ENCODE measurements around the gene RPS19BP1.
A peak's percentile ranks its signal among the peaks of the same experiment; 100 is the strongest.

RPS19BP1 gene

DNA sequence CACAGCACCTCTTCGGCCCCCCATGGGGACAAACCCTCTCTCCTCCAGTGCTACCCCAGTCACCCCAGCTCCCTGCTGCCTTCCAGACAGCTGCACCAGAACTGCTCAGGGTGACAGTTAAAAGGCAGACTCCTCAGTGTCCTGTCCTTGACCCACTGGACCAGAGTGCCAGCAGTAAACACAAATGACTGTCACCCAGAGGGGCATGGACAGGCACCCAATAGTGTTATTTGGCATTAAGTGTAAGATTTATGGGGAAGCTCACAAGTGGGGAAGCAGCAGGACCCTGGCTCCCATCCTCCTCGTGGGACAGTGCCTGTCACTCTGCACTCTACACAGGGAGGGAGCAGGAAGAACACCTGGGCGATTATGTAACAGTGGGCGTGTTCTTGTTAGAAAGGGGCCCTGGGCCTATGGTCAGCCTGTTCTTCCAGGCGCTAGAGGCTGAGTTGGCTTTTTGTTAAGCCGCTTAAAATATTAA, 5.0 kb downstream of the RPS19BP1 start:
- Histone ChIP-seq H3K36me3 (ENCODE audit: control insufficient read depth in 1 of 2, insufficient read depth in 2 of 2, low read length in 2 of 2) (peaks cover 38 to 48% of the 10 kb centered on the region in 2 experiments), H3K79me1 (ENCODE audit: low read length) (peaks cover 8% of the 10 kb centered on the region), H2AFZ (ENCODE audit: insufficient read depth, low read length, poor library complexity) (no peak overlapping the region), H2AK5ac (ENCODE audit: low read length) (no peak overlapping the region), H3K23ac (ENCODE audit: low read length) (no peak overlapping the region), H3K4me1 (ENCODE audit: control insufficient read depth in 1 of 2, insufficient read depth in 2 of 2, low read length in 2 of 2) (peaks cover 9 to 32% of the 10 kb centered on the region in 2 experiments), H2BK120ac (ENCODE audit: insufficient read depth, low read length, poor library complexity) (no peak overlapping the region), H3K27ac (ENCODE audit: low read depth, low read length) (peak overlapping the region; percentile 30), H3K4me3 (ENCODE audit: low read depth, low read length) (no peak overlapping the region), H4K91ac (ENCODE audit: low read depth, low read length) (no peak overlapping the region), H4K12ac (ENCODE audit: low read depth, low read length) (no peak overlapping the region), H3K18ac (ENCODE audit: low read length) (no peak overlapping the region), H3K27me3 (ENCODE audit: insufficient read depth, low read length) (no peaks in the 10 kb centered on the region), H3K14ac (ENCODE audit: low read length) (no peak overlapping the region), H4K8ac (ENCODE audit: low read depth, low read length) (no peak overlapping the region), H3K4me2 (ENCODE audit: low read length) (no peak overlapping the region), H3K9ac (ENCODE audit: low read length) (no peak overlapping the region), H2BK5ac (ENCODE audit: low read depth, low read length, poor library complexity) (no peak overlapping the region), H3K79me2 (ENCODE audit: control insufficient read depth, insufficient read depth, low read length, poor library complexity) (peaks cover 11% of the 10 kb centered on the region), H3K4ac (ENCODE audit: low read depth, low read length) (no peak overlapping the region), H2BK12ac (ENCODE audit: low read length) (no peak overlapping the region), H3K9me3 (ENCODE audit: insufficient read depth, low read depth, low read length) (no peaks in the 10 kb centered on the region)
- peak; percentile 85 to 93 for DNase-seq
- no CpG with 5 or more reads among the region's 6 CpGs for WGBS (ENCODE audit: extremely low coverage, insufficient coverage, insufficient read length)

DNA sequence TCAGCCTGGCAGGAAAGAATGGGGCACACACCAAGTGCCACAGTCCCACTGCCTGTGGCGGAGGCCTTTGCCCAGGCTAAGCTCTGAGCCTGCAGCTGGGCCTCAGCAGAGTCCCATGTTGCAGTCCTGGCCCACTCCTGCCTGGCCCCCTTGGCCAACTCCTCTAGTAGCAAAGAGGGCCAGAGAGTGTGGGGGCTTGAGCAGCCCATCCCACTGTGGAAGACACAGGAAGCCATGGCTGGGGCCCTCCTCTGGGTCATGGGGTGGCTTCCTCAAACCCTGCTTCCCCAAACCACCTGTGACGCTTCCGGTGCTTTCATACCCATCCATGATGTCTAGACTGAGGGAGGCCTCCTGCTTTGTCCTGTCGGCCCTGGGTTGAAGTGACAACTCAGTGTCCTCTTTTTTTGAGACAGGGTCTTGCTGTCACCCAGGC, 5.8 kb downstream of the RPS19BP1 start:
- Histone ChIP-seq H4K12ac (ENCODE audit: low read depth, low read length) (no peak overlapping the region), H2BK120ac (ENCODE audit: insufficient read depth, low read length, poor library complexity) (no peak overlapping the region), H3K79me1 (ENCODE audit: low read length) (peaks cover 2% of the 10 kb centered on the region), H4K8ac (ENCODE audit: low read depth, low read length) (no peak overlapping the region), H3K4me2 (ENCODE audit: low read length) (no peak overlapping the region), H3K4ac (ENCODE audit: low read depth, low read length) (no peak overlapping the region), H2BK5ac (ENCODE audit: low read depth, low read length, poor library complexity) (no peak overlapping the region), H3K14ac (ENCODE audit: low read length) (no peak overlapping the region), H2BK12ac (ENCODE audit: low read length) (no peak overlapping the region), H3K9me3 (ENCODE audit: insufficient read depth, low read depth, low read length) (no peaks in the 10 kb centered on the region), H3K79me2 (ENCODE audit: control insufficient read depth, insufficient read depth, low read length, poor library complexity) (peaks cover 5% of the 10 kb centered on the region), H3K18ac (ENCODE audit: low read length) (no peak overlapping the region), H4K91ac (ENCODE audit: low read depth, low read length) (no peak overlapping the region), H3K9ac (ENCODE audit: low read length) (no peak overlapping the region), H3K4me1 (ENCODE audit: control insufficient read depth in 1 of 2, insufficient read depth in 2 of 2, low read length in 2 of 2) (peaks cover 11 to 29% of the 10 kb centered on the region in 2 experiments), H3K23ac (ENCODE audit: low read length) (no peak overlapping the region), H3K4me3 (ENCODE audit: low read depth, low read length) (no peak overlapping the region), H2AK5ac (ENCODE audit: low read length) (no peak overlapping the region), H3K36me3 (ENCODE audit: control insufficient read depth in 1 of 2, insufficient read depth in 2 of 2, low read length in 2 of 2) (peaks cover 44 to 55% of the 10 kb centered on the region in 2 experiments), H3K27ac (ENCODE audit: low read depth, low read length) (peak overlapping the region; percentile 26), H2AFZ (ENCODE audit: insufficient read depth, low read length, poor library complexity) (no peak overlapping the region), H3K27me3 (ENCODE audit: insufficient read depth, low read length) (no peaks in the 10 kb centered on the region)
- peak in 1 of 2 donors; percentile 55 for DNase-seq
- no CpG with 5 or more reads among the region's 4 CpGs for WGBS (ENCODE audit: extremely low coverage, insufficient coverage, insufficient read length)

DNA sequence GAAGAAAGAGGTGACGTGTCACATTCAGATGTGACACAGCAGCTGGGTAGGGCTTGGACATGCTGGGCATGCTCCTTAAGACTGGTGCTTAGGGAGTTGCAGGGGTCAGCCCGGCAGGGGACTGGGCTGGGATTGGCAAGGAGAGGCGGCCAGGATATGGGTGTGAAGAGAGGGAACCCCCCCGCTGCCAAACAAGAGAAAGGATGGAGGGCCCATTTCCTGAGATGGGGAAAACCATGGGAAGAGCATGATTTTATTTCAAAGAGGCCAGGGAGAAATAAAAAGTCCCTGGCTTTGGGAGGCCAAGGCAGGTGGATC, 6.9 kb downstream of the RPS19BP1 start:
- Histone ChIP-seq H3K23ac (ENCODE audit: low read length) (no peak overlapping the region), H3K9ac (ENCODE audit: low read length) (no peak overlapping the region), H2BK5ac (ENCODE audit: low read depth, low read length, poor library complexity) (no peak overlapping the region), H2BK120ac (ENCODE audit: insufficient read depth, low read length, poor library complexity) (no peak overlapping the region), H3K18ac (ENCODE audit: low read length) (no peak overlapping the region), H3K36me3 (ENCODE audit: control insufficient read depth in 1 of 2, insufficient read depth in 2 of 2, low read length in 2 of 2) (peaks cover 46 to 60% of the 10 kb centered on the region in 2 experiments), H3K4me2 (ENCODE audit: low read length) (no peak overlapping the region), H4K91ac (ENCODE audit: low read depth, low read length) (no peak overlapping the region), H3K4me1 (ENCODE audit: control insufficient read depth in 1 of 2, insufficient read depth in 2 of 2, low read length in 2 of 2) (peaks cover 12 to 27% of the 10 kb centered on the region in 2 experiments), H3K14ac (ENCODE audit: low read length) (no peak overlapping the region), H3K27ac (ENCODE audit: low read depth, low read length) (no peak overlapping the region), H4K8ac (ENCODE audit: low read depth, low read length) (no peak overlapping the region), H3K79me2 (ENCODE audit: control insufficient read depth, insufficient read depth, low read length, poor library complexity) (peaks cover 13% of the 10 kb centered on the region), H2AFZ (ENCODE audit: insufficient read depth, low read length, poor library complexity) (no peak overlapping the region), H3K27me3 (ENCODE audit: insufficient read depth, low read length) (no peaks in the 10 kb centered on the region), H3K4me3 (ENCODE audit: low read depth, low read length) (no peak overlapping the region), H3K9me3 (ENCODE audit: insufficient read depth, low read depth, low read length) (no peaks in the 10 kb centered on the region), H2AK5ac (ENCODE audit: low read length) (no peak overlapping the region), H3K79me1 (ENCODE audit: low read length) (peaks cover 5% of the 10 kb centered on the region), H4K12ac (ENCODE audit: low read depth, low read length) (no peak overlapping the region), H2BK12ac (ENCODE audit: low read length) (no peak overlapping the region), H3K4ac (ENCODE audit: low read depth, low read length) (no peak overlapping the region)
- no peak for DNase-seq
- WGBS (ENCODE audit: extremely low coverage, insufficient coverage, insufficient read length): no CpG with 5 or more reads among the region's 4 CpGs

DNA sequence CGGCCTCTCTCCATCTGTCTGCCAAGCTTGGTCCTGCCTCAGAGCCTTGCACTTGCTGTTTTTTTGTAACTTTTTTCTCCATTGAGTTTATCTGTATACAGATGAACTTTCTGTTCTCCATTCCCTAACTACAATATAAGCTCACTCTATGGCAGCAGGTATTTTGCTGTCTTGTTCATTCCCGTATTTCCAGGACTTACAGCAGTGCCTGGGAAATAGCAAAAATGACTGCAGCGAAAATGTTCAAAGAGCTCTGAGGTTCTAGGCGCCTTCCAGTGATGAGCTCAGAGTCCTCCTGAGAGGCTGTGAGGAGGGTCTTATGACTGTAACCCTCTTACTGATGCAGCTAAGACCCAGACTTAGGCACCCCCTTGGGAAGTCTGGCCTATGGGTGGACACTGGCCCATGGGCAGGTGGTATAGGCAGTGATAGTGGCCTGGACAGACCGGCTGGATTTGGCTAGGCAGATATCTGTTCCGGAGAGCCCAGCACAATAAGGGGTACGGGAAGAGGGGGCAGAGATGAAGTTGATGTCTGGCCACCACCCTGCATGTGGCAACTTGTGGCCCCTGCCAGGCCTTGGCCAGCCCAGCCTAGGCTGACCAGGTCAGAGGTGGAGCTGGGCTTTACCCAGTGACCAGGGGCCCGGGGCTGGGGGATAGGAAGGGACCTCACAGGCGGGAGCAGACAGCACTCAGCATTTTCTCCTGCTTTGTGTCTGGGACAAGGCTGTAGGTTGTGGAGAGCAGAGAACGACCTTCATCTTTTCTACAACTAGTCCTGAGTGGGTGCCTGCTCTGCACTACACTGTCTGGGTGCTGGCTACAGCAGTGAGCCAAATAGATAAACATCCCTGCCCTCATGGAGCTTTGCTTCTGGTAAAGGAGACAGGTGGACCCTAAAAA, 7.5 kb downstream of the RPS19BP1 start:
- H3K9ac ChIP-seq (ENCODE audit: low read length): no peak overlapping the region
- H3K4me3 ChIP-seq (ENCODE audit: low read depth, low read length): no peak overlapping the region
- no peak overlapping the region for H3K4me2 ChIP-seq (ENCODE audit: low read length)
- H2AFZ ChIP-seq (ENCODE audit: insufficient read depth, low read length, poor library complexity): no peak overlapping the region
- H4K91ac ChIP-seq (ENCODE audit: low read depth, low read length): no peak overlapping the region
- H3K36me3 ChIP-seq (ENCODE audit: control insufficient read depth in 1 of 2, insufficient read depth in 2 of 2, low read length in 2 of 2): peaks cover 46 to 58% of the 10 kb centered on the region in 2 experiments
- H2BK12ac ChIP-seq (ENCODE audit: low read length): no peak overlapping the region
- no peak overlapping the region for H3K4ac ChIP-seq (ENCODE audit: low read depth, low read length)
- H4K8ac ChIP-seq (ENCODE audit: low read depth, low read length): no peak overlapping the region
- no peak overlapping the region for H4K12ac ChIP-seq (ENCODE audit: low read depth, low read length)
- peaks cover 12 to 27% of the 10 kb centered on the region in 2 experiments for H3K4me1 ChIP-seq (ENCODE audit: control insufficient read depth in 1 of 2, insufficient read depth in 2 of 2, low read length in 2 of 2)
- no peak overlapping the region for H2BK5ac ChIP-seq (ENCODE audit: low read depth, low read length, poor library complexity)
- no peak overlapping the region for H3K23ac ChIP-seq (ENCODE audit: low read length)
- no peaks in the 10 kb centered on the region for H3K27me3 ChIP-seq (ENCODE audit: insufficient read depth, low read length)
- H3K18ac ChIP-seq (ENCODE audit: low read length): no peak overlapping the region
- peak in 1 of 2 donors; percentile 36 for DNase-seq
- H3K79me1 ChIP-seq (ENCODE audit: low read length): peaks cover 10% of the 10 kb centered on the region
- H2AK5ac ChIP-seq (ENCODE audit: low read length): no peak overlapping the region
- no peak overlapping the region for H2BK120ac ChIP-seq (ENCODE audit: insufficient read depth, low read length, poor library complexity)
- H3K79me2 ChIP-seq (ENCODE audit: control insufficient read depth, insufficient read depth, low read length, poor library complexity): peaks cover 17% of the 10 kb centered on the region
- no peak overlapping the region for H3K27ac ChIP-seq (ENCODE audit: low read depth, low read length)
- no peaks in the 10 kb centered on the region for H3K9me3 ChIP-seq (ENCODE audit: insufficient read depth, low read depth, low read length)
- H3K14ac ChIP-seq (ENCODE audit: low read length): no peak overlapping the region
- WGBS (ENCODE audit: extremely low coverage, insufficient coverage, insufficient read length): no CpG with 5 or more reads among the region's 10 CpGs

Data from trophoblast cell (in vitro differentiated cells and primary cell).